LNCaP clone FGC (cell line): ENCODE results near the gene TMEM187.

Source experiments
- DNase-seq: peaks from one replicate; pipeline ENCODE4 v3.0.0-alpha.2; 2011; ENCODE audit warnings: low read depth
- H3K4me3 ChIP-seq: 2 replicates; pipeline ENCODE4 v1.5.1; 2011; ENCODE audit warnings: mild to moderate bottlenecking, low read depth, low read length, control low read depth
- CTCF ChIP-seq: IDR thresholded peaks from 2 replicates; pipeline ENCODE4 v1.5.1; 2012; ENCODE audit warnings: mild to moderate bottlenecking; ENCODE audit not compliant: control insufficient read depth, insufficient read depth; ENCODE audit errors: extremely low read depth

Gene TMEM187

GRCh38 chrX:153960077-153960476, 12.5 kb upstream of the TMEM187 start:
- DNase-seq = no peak
- H3K4me3 ChIP-seq = no peak overlapping the region
- no peak for TF ChIP-seq CTCF

DNA sequence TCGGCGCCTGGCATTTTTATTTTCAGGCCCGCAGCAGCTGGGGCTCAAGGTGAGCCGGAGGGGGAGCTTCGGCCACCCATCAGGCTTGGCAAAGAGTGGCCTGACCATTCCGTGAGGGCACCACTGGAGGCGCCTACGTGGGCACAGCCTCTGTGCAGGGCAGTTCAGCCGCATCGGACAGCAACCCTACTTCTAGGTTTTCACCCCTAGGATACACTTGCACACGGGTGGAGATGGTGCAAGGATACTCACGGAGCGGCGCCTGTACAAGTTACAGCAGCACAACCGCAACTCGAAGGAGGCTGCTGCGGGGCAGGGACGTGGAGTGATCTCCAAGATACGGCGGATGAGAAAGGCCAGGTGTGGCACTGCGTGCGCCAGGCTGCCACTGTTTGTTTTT, 11.8 kb upstream of the TMEM187 start:
- no peak for DNase-seq
- H3K4me3 ChIP-seq = no peak overlapping the region
- no peak for TF ChIP-seq CTCF

GRCh38 chrX:153961292-153961691, 11.3 kb upstream of the TMEM187 start:
- no peak overlapping the region for H3K4me3 ChIP-seq
- DNase-seq = no peak
- TF ChIP-seq CTCF = no peak

GRCh38 chrX:153963546-153963945, 9.0 kb upstream of the TMEM187 start:
- no peak overlapping the region for H3K4me3 ChIP-seq
- no peak for DNase-seq
- no peak for TF ChIP-seq CTCF

GRCh38 chrX:153964105-153964504, 8.4 kb upstream of the TMEM187 start:
- TF ChIP-seq CTCF = no peak
- no peak overlapping the region for H3K4me3 ChIP-seq
- no peak for DNase-seq

GRCh38 chrX:153965406-153965805, 7.1 kb upstream of the TMEM187 start:
- DNase-seq = no peak
- no peak for TF ChIP-seq CTCF

GRCh38 chrX:153966283-153966688, 6.3 kb upstream of the TMEM187 start:
- DNase-seq = no peak
- peak overlapping the region; percentile 69 for H3K4me3 ChIP-seq

More at GRCh38 chrX:153965406-153965805, 7.1 kb upstream of the TMEM187 start:
- no peak overlapping the region for H3K4me3 ChIP-seq

More at GRCh38 chrX:153966283-153966688, 6.3 kb upstream of the TMEM187 start:
- TF ChIP-seq CTCF = no peak
